Stomach (tissue), 4 donors: ENCODE results near the gene CLSTN1.
A peak's percentile ranks its signal among the peaks of the same experiment; 100 is the strongest.

Experiments
- POLR2AphosphoS5 ChIP-seq, 3 donors: sonication (generic); formaldehyde crosslinking; IDR thresholded peaks; one replicate each; pipeline ENCODE4 v1.6.1; 2016; ENCODE audit warnings: antibody characterized with exemption in 3 of 3
- TF ChIP-seq, protein P1 (sequence below), 7 experiments: fragments of 450-650 bp in 4 of 7; fragments of 200-600 bp in 3 of 7; sonication (generic) in 3 of 7; IDR thresholded peaks; one replicate each; pipeline ENCODE4 v1.5.1; 2016 to 2019; ENCODE audit warnings: antibody characterized with exemption in 7 of 7, control low read depth in 2 of 7, mild to moderate bottlenecking in 1 of 7

DNA sequence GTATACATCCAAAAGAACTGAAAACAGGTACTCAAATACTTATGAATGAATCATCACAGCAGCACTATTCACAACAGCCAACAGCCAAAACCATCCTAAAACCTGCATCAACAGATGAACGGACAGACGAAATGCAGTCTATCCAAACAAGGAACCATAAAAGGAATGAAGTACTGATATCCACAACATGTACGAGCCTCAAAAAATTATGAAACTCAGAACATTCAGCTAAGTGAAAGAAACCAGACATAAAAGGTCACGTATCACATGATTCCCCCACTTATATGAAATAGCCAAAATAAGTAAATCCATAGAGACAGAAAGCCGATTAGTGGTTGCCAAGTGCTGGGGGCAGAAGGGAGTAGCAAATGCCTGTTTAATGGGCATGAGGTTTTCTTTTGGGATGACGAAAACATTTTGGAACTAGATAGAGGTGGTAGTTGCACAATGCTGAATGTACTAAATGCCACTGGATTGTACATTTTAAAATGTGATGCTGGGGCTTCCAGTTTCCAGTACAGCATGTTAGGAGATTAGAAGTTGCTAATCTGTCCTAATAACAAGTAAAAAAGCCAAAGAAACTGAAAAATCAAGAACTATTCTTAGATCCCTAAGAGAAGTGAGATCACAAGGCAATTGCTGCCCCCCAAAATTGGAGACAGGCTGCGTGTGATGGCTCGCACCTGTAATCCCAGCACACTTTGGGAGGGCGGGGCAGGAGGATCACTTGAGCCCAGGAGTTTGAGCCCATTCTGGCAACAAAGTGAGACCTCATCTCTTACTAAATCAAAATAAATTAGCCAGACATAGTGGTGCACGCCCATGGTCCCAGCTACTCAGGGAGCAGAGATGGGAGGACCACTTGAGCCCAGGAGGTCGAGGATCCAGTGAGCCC, 25.3 kb downstream of the CLSTN1 start:
- peak in 1 of 3 donors; percentile 44 for TF ChIP-seq POLR2AphosphoS5 (IDR thresholded peaks at IDR 0.05)
- TF ChIP-seq, protein P1, sequence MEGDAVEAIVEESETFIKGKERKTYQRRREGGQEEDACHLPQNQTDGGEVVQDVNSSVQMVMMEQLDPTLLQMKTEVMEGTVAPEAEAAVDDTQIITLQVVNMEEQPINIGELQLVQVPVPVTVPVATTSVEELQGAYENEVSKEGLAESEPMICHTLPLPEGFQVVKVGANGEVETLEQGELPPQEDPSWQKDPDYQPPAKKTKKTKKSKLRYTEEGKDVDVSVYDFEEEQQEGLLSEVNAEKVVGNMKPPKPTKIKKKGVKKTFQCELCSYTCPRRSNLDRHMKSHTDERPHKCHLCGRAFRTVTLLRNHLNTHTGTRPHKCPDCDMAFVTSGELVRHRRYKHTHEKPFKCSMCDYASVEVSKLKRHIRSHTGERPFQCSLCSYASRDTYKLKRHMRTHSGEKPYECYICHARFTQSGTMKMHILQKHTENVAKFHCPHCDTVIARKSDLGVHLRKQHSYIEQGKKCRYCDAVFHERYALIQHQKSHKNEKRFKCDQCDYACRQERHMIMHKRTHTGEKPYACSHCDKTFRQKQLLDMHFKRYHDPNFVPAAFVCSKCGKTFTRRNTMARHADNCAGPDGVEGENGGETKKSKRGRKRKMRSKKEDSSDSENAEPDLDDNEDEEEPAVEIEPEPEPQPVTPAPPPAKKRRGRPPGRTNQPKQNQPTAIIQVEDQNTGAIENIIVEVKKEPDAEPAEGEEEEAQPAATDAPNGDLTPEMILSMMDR (IDR thresholded peaks at IDR 0.05) = no peak
